GM23338 (cell line): ENCODE data around the gene MFSD6L. TPM values are rescaled to one million over a fixed set of nuclear protein-coding genes. Genes with fewer than 3 reads are reported as not detected.

ENCODE experiments used
- ATAC-seq: fragments of 200-7000 bp; cut with Tn5 transposase; 3 replicates; pipeline ENCODE4 v1.9.1; 2020
- DNase-seq: peaks from one replicate; pipeline ENCODE4 v3.0.0-alpha.2; 2015; ENCODE audit warnings: low spot score
- H2AFZ ChIP-seq: fragments of 200-600 bp; sonication (generic); 2 replicates; pipeline ENCODE4 v1.8.0; 2016; ENCODE audit warnings: antibody characterized with exemption, mild to moderate bottlenecking, moderate library complexity
- H3F3A ChIP-seq: fragments of 200-600 bp; sonication (generic); replicated peaks from 2 replicates; pipeline ENCODE4 v1.8.0; 2017; ENCODE audit warnings: antibody characterized with exemption, mixed run types, low read depth
- H3K27ac ChIP-seq: fragments of 200-600 bp; sonication (generic); 2 replicates; pipeline ENCODE4 v1.6.1; 2016; ENCODE audit warnings: low read depth
- H3K27me3 ChIP-seq: fragments of 200-600 bp; sonication (generic); 2 replicates; pipeline ENCODE4 v1.8.0; 2016; ENCODE audit warnings: mild to moderate bottlenecking, mixed run types, moderate library complexity; ENCODE audit not compliant: insufficient read depth
- H3K36me3 ChIP-seq: fragments of 200-600 bp; sonication (generic); 2 replicates; pipeline ENCODE4 v1.8.0; 2016; ENCODE audit warnings: mild to moderate bottlenecking; ENCODE audit not compliant: insufficient read depth
- H3K4me1 ChIP-seq: fragments of 200-600 bp; sonication (generic); 2 replicates; pipeline ENCODE4 v1.8.0; 2016; ENCODE audit warnings: mild to moderate bottlenecking, moderate library complexity; ENCODE audit not compliant: insufficient read depth
- H3K4me2 ChIP-seq: fragments of 200-600 bp; sonication (generic); 2 replicates; pipeline ENCODE4 v1.7.1; 2017; ENCODE audit warnings: mixed run types
- H3K4me3 ChIP-seq: fragments of 200-600 bp; sonication (generic); 2 replicates; pipeline ENCODE4 v1.6.1; 2016; ENCODE audit warnings: mixed run types
- H3K79me2 ChIP-seq: fragments of 200-600 bp; sonication (generic); replicated peaks from 2 replicates; pipeline ENCODE4 v1.8.0; 2017; ENCODE audit warnings: mild to moderate bottlenecking; ENCODE audit not compliant: insufficient read depth
- H3K9me2 ChIP-seq: fragments of 200-600 bp; sonication (generic); 2 replicates; pipeline ENCODE4 v1.8.0; 2017; ENCODE audit not compliant: insufficient read depth
- H4K20me1 ChIP-seq: fragments of 200-600 bp; sonication (generic); replicated peaks from 2 replicates; pipeline ENCODE4 v1.8.0; 2017; ENCODE audit warnings: mild to moderate bottlenecking; ENCODE audit not compliant: insufficient read depth
- H3K27ac Mint-ChIP-seq: 2 replicates; pipeline ENCODE4 v1.8.0; 2020; ENCODE audit warnings: inconsistent platforms, mild to moderate bottlenecking, moderate library complexity, mixed read lengths
- H3K27me3 Mint-ChIP-seq: 3 replicates; pipeline ENCODE4 v1.8.0; 2022; ENCODE audit warnings: low read depth, mild to moderate bottlenecking, moderate library complexity, mixed read lengths, inconsistent platforms; ENCODE audit not compliant: insufficient read depth, poor library complexity
- H3K36me3 Mint-ChIP-seq: 3 replicates; pipeline ENCODE4 v1.8.0; 2021; ENCODE audit warnings: low read depth, mild to moderate bottlenecking, inconsistent platforms, moderate library complexity, mixed read lengths
- H3K4me1 Mint-ChIP-seq: 3 replicates; pipeline ENCODE4 v1.8.0; 2020; ENCODE audit warnings: mild to moderate bottlenecking, inconsistent platforms, mixed read lengths
- H3K4me3 Mint-ChIP-seq: 3 replicates; pipeline ENCODE4 v1.8.0; 2021; ENCODE audit warnings: moderate library complexity, mild to moderate bottlenecking, inconsistent platforms, mixed read lengths
- H3K9me3 Mint-ChIP-seq: 3 replicates; pipeline ENCODE4 v1.8.0; 2020; ENCODE audit warnings: moderate library complexity, mild to moderate bottlenecking, inconsistent platforms, mixed read lengths
- JUNB ChIP-seq: IDR thresholded peaks from one replicate; pipeline ENCODE4 v1.6.1; 2016; ENCODE audit warnings: antibody characterized with exemption; ENCODE audit not compliant: unreplicated experiment
- REST ChIP-seq: IDR thresholded peaks from one replicate; pipeline ENCODE4 v1.6.1; 2018; ENCODE audit warnings: antibody characterized with exemption; ENCODE audit not compliant: unreplicated experiment
- ZNF114 ChIP-seq: fragments of 250-450 bp; sonication (Bioruptor Pico); IDR thresholded peaks from 2 replicates; pipeline ENCODE4 v1.5.0; 2020; ENCODE audit warnings: mild to moderate bottlenecking, moderate library complexity
- polyA plus RNA-seq: library from polyadenylated mRNA; unstranded; fragments of >200 nt; fragmentation: Nextera tagmentation; extraction: Ambion mirVana; gene quantifications from 2 replicates; pipeline ENCODE4 v1.2.1, GENCODE V29; 2016
- total RNA-seq: library from RNA; depleted of rRNA; stranded (reverse); fragments of >200 nt; shearing (Covaris generic); gene quantifications from 2 replicates; pipeline ENCODE4 v1.2.3, GENCODE V29; 2014
- TF ChIP-seq, protein P1 (sequence below), 2 experiments: fragments of 200-600 bp in 1 of 2; sonication (generic) in 1 of 2; conservative IDR thresholded peaks; 2 replicates each; pipeline versions ENCODE4 v1.5.1 to v1.6.1; 2016 to 2017; ENCODE audit warnings: antibody characterized with exemption in 2 of 2, low read depth in 2 of 2, mild to moderate bottlenecking in 2 of 2, moderate library complexity in 1 of 2

The MFSD6L gene
- total and polyA plus RNA-seq, 2 experiments from 2014 or later = 0.52 to 2.8 TPM

GRCh38 chr17:8798176-8798845 lies 854 bp downstream of the MFSD6L start:
- Mint-ChIP-seq H3K9me3 (no peaks in the 10 kb centered on the region; the same call in 2 of the 3 replicates), H3K4me1 (peaks cover 23% of the 10 kb centered on the region), H3K27ac (no peak overlapping the region), H3K27me3 (peaks cover 21% of the 10 kb centered on the region), H3K36me3 (no peaks in the 10 kb centered on the region), H3K4me3 (peak overlapping the region; percentile 81)
- Histone ChIP-seq H3K79me2 (no peaks in the 10 kb centered on the region), H3K4me2 (peak overlapping the region; percentile 93), H4K20me1 (no peaks in the 10 kb centered on the region), H3F3A (peaks cover 4% of the 10 kb centered on the region), H3K9me2 (no peaks in the 10 kb centered on the region), H3K27me3 (no peaks in the 10 kb centered on the region), H3K4me3 (peak overlapping the region; percentile 77), H3K36me3 (no peaks in the 10 kb centered on the region), H3K27ac (no peak overlapping the region), H2AFZ (peak overlapping the region; percentile 97), H3K4me1 (0 out of 2 replicates have a peak, but pooled peaks cover 4% of the 10 kb centered on the region)
- no peak for TF ChIP-seq REST
- TF ChIP-seq JUNB = no peak
- TF ChIP-seq, protein P1, sequence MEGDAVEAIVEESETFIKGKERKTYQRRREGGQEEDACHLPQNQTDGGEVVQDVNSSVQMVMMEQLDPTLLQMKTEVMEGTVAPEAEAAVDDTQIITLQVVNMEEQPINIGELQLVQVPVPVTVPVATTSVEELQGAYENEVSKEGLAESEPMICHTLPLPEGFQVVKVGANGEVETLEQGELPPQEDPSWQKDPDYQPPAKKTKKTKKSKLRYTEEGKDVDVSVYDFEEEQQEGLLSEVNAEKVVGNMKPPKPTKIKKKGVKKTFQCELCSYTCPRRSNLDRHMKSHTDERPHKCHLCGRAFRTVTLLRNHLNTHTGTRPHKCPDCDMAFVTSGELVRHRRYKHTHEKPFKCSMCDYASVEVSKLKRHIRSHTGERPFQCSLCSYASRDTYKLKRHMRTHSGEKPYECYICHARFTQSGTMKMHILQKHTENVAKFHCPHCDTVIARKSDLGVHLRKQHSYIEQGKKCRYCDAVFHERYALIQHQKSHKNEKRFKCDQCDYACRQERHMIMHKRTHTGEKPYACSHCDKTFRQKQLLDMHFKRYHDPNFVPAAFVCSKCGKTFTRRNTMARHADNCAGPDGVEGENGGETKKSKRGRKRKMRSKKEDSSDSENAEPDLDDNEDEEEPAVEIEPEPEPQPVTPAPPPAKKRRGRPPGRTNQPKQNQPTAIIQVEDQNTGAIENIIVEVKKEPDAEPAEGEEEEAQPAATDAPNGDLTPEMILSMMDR (conservative IDR thresholded peaks at IDR 0.05; ENCODE audit: low read depth in 2 of 2) = peak in 1 of 2 experiments; percentile 31; a peak in 1 of 4 replicates
- peak; percentile 42 for DNase-seq
- peak; percentile 17 for ATAC-seq

GRCh38 chr17:8797621-8798175 lies 1.5 kb downstream of the MFSD6L start:
- peaks cover 2% of the 10 kb centered on the region; the same call in 2 of the 3 replicates for H3K9me3 Mint-ChIP-seq
- H3K4me3 Mint-ChIP-seq = peak overlapping the region; percentile 81; the same call in 2 of the 3 replicates
- Histone ChIP-seq H3K4me2 (no peak overlapping the region; the same call in 1 of the 2 replicates), H3F3A (peaks cover 4% of the 10 kb centered on the region), H4K20me1 (no peaks in the 10 kb centered on the region), H3K27ac (no peak overlapping the region), H3K9me2 (no peaks in the 10 kb centered on the region), H3K4me3 (no peak overlapping the region), H3K79me2 (no peaks in the 10 kb centered on the region), H3K36me3 (no peaks in the 10 kb centered on the region), H2AFZ (no peak overlapping the region), H3K4me1 (0 out of 2 replicates have a peak, but pooled peaks cover 4% of the 10 kb centered on the region), H3K27me3 (no peaks in the 10 kb centered on the region)
- ATAC-seq (no peak), DNase-seq (no peak)
- TF ChIP-seq ZNF114 (CRISPR knock-in tag) = no peak
- TF ChIP-seq, protein P1 (conservative IDR thresholded peaks at IDR 0.05; ENCODE audit: low read depth in 2 of 2) = no peak
- H3K4me1 Mint-ChIP-seq = peaks cover 19% of the 10 kb centered on the region
- H3K36me3 Mint-ChIP-seq = no peaks in the 10 kb centered on the region
- H3K27me3 Mint-ChIP-seq = peaks cover 19% of the 10 kb centered on the region
- H3K27ac Mint-ChIP-seq = no peak overlapping the region
